SK-N-MC (cell line): ENCODE measurements around the gene RASGRP3.

ENCODE experiments used
- EZH2 ChIP-seq: fragments of 200-600 bp; sonication (generic); IDR thresholded peaks from one replicate; pipeline ENCODE4 v1.6.1; 2017; ENCODE audit warnings: antibody characterized with exemption
- POLR2AphosphoS5 ChIP-seq: IDR thresholded peaks from 2 replicates; pipeline ENCODE4 v1.6.1; 2012; ENCODE audit warnings: mild to moderate bottlenecking, low read depth, low read length, borderline replicate concordance

- TF ChIP-seq EZH2 (no peak), POLR2AphosphoS5 (no peak)
Measured at GRCh38 chr2:33476793-33477190, 343 bp downstream of the RASGRP3 start.
